ENCODE results near the gene VDAC1. TPM values are rescaled to one million over a fixed set of nuclear protein-coding genes. Genes with fewer than 3 reads are reported as not detected.
A peak's percentile ranks its signal among the peaks of the same experiment; 100 is the strongest.
"Not testable (repeated sequence)": the region's sequence is repeated elsewhere in the genome, so short reads cannot be mapped to it uniquely, and the experiment has no call there.

Gene VDAC1
- total RNA-seq, 1 donor from 2014 or later, result 489 TPM

DNA sequence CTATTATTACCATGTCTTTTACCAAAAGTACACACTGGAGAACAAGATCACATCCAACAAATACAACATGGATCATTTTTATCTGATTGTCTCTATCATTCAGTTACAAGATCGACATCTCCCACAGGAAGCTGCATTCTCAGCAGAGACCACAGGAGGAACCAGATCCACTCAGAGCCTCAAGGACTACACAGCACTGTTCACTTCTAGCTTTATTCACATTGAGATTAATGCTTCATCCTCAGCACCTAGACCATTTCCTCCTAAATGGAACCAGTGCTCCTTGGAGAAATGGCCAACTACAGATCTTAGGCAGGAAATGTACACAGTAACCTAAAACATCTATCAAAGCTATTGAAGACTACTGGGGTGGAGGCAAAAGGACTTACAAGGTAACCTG, 23.1 kb downstream of the VDAC1 start:
- DNase-seq (ENCODE audit: low read depth) (no peak), FAIRE-seq (no peak)
- no peaks in the 10 kb centered on the region for H3K27me3 ChIP-seq (ENCODE audit: control insufficient read depth, insufficient read depth, low read length)
- H3K4me3 ChIP-seq (ENCODE audit: low read depth, low read length), result no peak overlapping the region
- peaks cover 25% of the 10 kb centered on the region for H3K36me3 ChIP-seq (ENCODE audit: control insufficient read depth, insufficient read depth, low read length)
- no peak for TF ChIP-seq CTCF (IDR thresholded peaks at IDR 0.05; ENCODE audit: insufficient read depth, low read length, severe bottlenecking)

DNA sequence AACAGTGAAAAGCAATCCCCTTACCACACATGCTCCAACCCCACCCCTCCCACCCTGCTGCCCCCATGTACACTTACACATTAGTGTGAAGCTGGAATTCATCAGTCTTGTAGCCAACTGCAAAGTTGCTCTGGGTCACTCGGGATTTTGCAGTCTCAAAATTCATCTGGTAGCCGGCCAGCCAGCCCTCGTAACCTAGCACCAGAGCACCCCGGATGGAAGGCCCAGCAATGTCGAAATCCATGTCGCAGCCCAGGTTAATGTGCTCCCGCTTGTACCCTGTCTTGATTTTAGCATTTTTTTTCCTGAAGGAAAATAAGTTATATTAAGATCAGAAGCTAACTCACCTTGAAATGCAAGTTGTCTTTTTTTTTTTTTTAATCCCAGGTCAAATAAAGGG, 24.1 kb downstream of the VDAC1 start:
- DNase-seq (ENCODE audit: low read depth), result no peak
- H3K27me3 ChIP-seq (ENCODE audit: control insufficient read depth, insufficient read depth, low read length), result no peaks in the 10 kb centered on the region
- peaks cover 21% of the 10 kb centered on the region for H3K36me3 ChIP-seq (ENCODE audit: control insufficient read depth, insufficient read depth, low read length)
- no peak overlapping the region for H3K4me3 ChIP-seq (ENCODE audit: low read depth, low read length)
- no peak for FAIRE-seq
- TF ChIP-seq CTCF (IDR thresholded peaks at IDR 0.05; ENCODE audit: insufficient read depth, low read length, severe bottlenecking), result no peak

DNA sequence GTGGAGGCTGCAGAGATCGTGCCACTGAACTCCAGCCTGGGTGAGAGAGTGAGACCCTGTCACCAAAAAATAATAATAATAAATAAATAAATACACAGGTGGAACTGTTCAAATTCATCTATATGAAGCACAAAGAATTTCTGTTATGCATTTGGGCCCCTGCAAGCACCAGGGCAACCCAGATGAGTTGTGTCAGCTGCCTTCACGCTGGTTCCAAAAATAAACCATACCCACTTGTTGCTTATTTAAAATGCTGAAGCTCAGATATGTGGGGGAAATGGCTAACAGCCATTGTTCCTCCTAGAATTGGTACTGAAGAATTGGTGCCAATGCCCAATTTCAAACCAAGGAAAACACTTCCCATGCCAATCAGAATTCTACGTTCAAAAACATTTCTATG, 25.8 kb downstream of the VDAC1 start:
- Histone ChIP-seq H3K4me3 (ENCODE audit: low read depth, low read length) (no peak overlapping the region), H3K27me3 (ENCODE audit: control insufficient read depth, insufficient read depth, low read length) (no peaks in the 10 kb centered on the region), H3K36me3 (ENCODE audit: control insufficient read depth, insufficient read depth, low read length) (peaks cover 30% of the 10 kb centered on the region)
- no peak for FAIRE-seq
- DNase-seq (ENCODE audit: low read depth), result no peak
- TF ChIP-seq CTCF (IDR thresholded peaks at IDR 0.05; ENCODE audit: insufficient read depth, low read length, severe bottlenecking), result no peak

- Histone ChIP-seq H3K36me3 (ENCODE audit: control insufficient read depth, insufficient read depth, low read length) (peaks cover 27% of the 10 kb centered on the region), H3K27me3 (ENCODE audit: control insufficient read depth, insufficient read depth, low read length) (no peaks in the 10 kb centered on the region), H3K4me3 (ENCODE audit: low read depth, low read length) (no peak overlapping the region)
- peak; percentile 8 for DNase-seq (ENCODE audit: low read depth)
- TF ChIP-seq CTCF (IDR thresholded peaks at IDR 0.05; ENCODE audit: insufficient read depth, low read length, severe bottlenecking), result no peak
- FAIRE-seq, result no peak
These were observed 26.9 kb downstream of the VDAC1 start for GRCh38 chr5:133977858-133978257.

GRCh38 chr5:133977161-133977787, 27.5 kb downstream of the VDAC1 start:
- DNase-seq (ENCODE audit: low read depth) (no peak), FAIRE-seq (no peak)
- H3K27me3 ChIP-seq (ENCODE audit: control insufficient read depth, insufficient read depth, low read length), result no peaks in the 10 kb centered on the region
- no peak for TF ChIP-seq CTCF (IDR thresholded peaks at IDR 0.05; ENCODE audit: insufficient read depth, low read length, severe bottlenecking)
- H3K4me3 ChIP-seq (ENCODE audit: low read depth, low read length), result no peak overlapping the region
- peaks cover 27% of the 10 kb centered on the region for H3K36me3 ChIP-seq (ENCODE audit: control insufficient read depth, insufficient read depth, low read length)

DNA sequence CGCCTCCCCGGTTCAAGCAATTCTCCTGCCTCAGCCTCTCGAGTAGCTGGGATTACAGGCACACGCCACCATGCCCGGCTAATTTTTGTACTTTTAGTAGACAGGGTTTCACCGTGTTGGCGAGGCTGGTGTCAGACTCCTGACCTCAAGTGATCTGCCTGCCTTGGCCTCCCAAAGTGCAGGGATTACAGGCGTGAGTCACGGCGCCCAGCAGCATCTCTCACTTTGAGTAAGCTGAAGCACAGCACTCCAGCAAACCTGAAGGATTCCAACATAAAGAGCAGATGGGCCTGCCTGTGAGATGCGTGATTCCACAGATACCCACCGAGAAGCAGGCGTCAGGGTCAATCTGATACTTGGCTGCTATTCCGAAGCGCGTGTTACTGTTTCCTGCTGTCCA, 29.2 kb downstream of the VDAC1 start:
- H3K4me3 ChIP-seq (ENCODE audit: low read depth, low read length); FAIRE-seq; DNase-seq (ENCODE audit: low read depth); H3K27me3 ChIP-seq (ENCODE audit: control insufficient read depth, insufficient read depth, low read length): not testable (repeated sequence)
- H3K36me3 ChIP-seq (ENCODE audit: control insufficient read depth, insufficient read depth, low read length), result peaks cover 25% of the 10 kb centered on the region
